GM18498 (cell line): ENCODE results near the gene BCAR3.
A peak's percentile ranks its signal among the peaks of the same experiment; 100 is the strongest.

Experiments
- ATAC-seq: cut with Tn5 transposase; IDR thresholded peaks from one replicate; pipeline ENCODE4 v1.9.1; 2021; ENCODE audit warnings: mild to moderate bottlenecking, moderate library complexity; ENCODE audit not compliant: unreplicated experiment

Gene BCAR3

GRCh38 chr1:93681101-93681988, at the start of gene BCAR3:
TSS of gene BCAR3 (minus strand) at chr1:93681837. CDS start at chr1:93674930, 6,907 bp downstream.
- ATAC-seq: peak; percentile 73

GRCh38 chr1:93730621-93731020, 49.0 kb upstream of the BCAR3 start:
- no peak for ATAC-seq

GRCh38 chr1:93729906-93730305, 48.3 kb upstream of the BCAR3 start:
- ATAC-seq: no peak

- ATAC-seq: peak; percentile 56
Observed at GRCh38 chr1:93729502-93729901, 47.9 kb upstream of the BCAR3 start.

- no peak for ATAC-seq
Observed at GRCh38 chr1:93728480-93729131, 47.0 kb upstream of the BCAR3 start.

GRCh38 chr1:93723733-93724270, 42.2 kb upstream of the BCAR3 start:
- ATAC-seq: no peak

- no peak for ATAC-seq
Observed at GRCh38 chr1:93723110-93723509, 41.5 kb upstream of the BCAR3 start.

GRCh38 chr1:93722081-93723031, 40.7 kb upstream of the BCAR3 start:
- no peak for ATAC-seq

- ATAC-seq: no peak
Observed at GRCh38 chr1:93720956-93721626, 39.5 kb upstream of the BCAR3 start.

GRCh38 chr1:93717640-93718039, 36.0 kb upstream of the BCAR3 start:
- ATAC-seq: no peak

GRCh38 chr1:93716941-93717368, 35.3 kb upstream of the BCAR3 start:
- peak; percentile 51 for ATAC-seq

- peak; percentile 28 for ATAC-seq
Observed at GRCh38 chr1:93716163-93716562, 34.5 kb upstream of the BCAR3 start.

GRCh38 chr1:93715529-93716126, 34.0 kb upstream of the BCAR3 start:
- peak; percentile 53 for ATAC-seq

- ATAC-seq: no peak
Observed at GRCh38 chr1:93714356-93714755, 32.7 kb upstream of the BCAR3 start.

- no peak for ATAC-seq
Observed at GRCh38 chr1:93713341-93713740, 31.7 kb upstream of the BCAR3 start.

- no peak for ATAC-seq
Observed at GRCh38 chr1:93712741-93713140, 31.1 kb upstream of the BCAR3 start.

GRCh38 chr1:93710499-93711453, 29.1 kb upstream of the BCAR3 start:
- ATAC-seq: no peak

- no peak for ATAC-seq
Observed at GRCh38 chr1:93708734-93709481, 27.3 kb upstream of the BCAR3 start.
